Skeletal muscle cell (primary cell): ENCODE data around the gene PSMB11.

Source experiments
- DNase-seq: peaks from one replicate; pipeline ENCODE4 v3.0.0-alpha.2; 2010; ENCODE audit warnings: low read depth
- H3K4me3 ChIP-seq: 2 replicates; pipeline ENCODE4 v1.5.1; 2011; ENCODE audit warnings: low read depth, mild to moderate bottlenecking, control low read depth, low read length, moderate library complexity

Gene PSMB11

DNA sequence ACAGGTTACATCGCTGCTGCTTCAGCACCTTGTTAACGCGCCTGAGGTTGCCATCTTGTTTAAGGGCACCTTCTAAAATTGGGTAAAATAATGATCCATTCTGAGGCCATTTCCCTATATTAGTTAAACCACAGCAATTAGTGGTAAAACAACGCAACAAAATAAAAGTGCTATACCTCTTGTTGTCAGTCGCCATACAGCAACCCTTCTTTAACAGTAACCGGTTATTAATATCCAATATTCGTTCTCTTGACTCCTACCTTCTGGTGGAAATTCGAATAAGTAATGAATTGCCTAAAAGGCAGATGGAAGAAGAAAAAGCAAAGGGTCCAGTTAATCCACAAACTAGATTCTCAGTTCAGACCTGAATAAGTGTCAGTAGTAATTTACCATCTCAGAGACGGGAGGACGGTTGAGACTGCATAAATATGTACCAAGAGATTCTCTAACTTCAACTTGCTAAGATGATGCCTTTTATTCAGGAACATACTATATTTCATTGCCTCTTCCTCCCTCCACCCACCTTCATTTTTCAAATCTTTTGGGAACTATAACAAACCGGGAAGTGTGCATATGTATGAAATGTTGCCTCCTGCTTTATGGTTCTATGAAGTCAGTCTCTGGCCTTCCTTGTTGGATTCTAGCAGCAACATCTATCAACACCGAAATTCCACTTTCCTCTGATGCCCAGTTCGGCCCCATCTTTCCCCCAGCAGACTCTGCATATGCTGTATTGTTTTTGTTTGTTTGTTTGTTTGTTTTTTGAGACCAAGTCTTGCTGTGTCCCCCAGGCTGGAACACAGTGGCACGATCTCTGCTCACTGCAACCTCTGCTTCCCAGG, 6.5 kb upstream of the PSMB11 start:
- DNase-seq = no peak
- peak overlapping the region; percentile 92 for H3K4me3 ChIP-seq

DNA sequence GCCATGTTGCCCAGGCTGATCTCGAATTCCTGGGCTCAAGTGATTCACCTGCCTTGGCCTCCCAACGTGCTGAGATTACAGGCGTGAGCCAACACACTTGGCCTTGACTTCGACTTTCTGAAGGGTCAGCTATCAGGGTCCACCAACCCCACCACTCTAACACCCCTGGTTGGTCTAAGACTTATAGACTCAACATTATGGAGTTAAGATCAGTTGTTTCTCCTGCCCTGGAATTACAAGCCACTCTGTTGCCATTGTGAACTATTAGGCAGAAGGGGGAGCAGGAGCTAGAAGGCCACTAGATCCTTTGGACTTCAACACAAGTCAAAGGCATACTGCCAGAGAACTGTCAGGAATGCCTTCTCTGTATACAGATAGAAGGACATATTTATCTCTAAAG, 1.9 kb upstream of the PSMB11 start:
- no peak overlapping the region for H3K4me3 ChIP-seq
- DNase-seq = no peak

DNA sequence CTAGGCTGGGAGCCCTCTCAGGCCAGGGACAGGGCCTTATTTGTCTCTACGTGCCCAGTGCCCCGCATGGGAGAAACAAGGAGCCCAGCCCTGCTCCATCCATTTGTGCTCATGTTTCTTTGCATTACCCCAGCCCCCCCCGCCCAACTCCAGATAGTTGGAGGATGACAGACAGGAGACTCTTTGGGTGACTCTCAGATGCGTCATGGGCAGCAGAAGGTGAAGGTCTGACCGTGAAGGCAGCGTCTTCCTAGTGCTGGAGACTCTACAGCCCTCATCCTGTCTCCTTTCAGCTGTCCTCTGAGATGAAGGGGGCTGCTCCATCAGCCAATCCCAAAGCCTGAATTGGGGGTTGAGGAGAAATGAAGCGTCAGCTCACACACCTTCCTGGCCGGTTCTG, 283 bp upstream of the PSMB11 start:
- H3K4me3 ChIP-seq = no peak overlapping the region
- DNase-seq = no peak

DNA sequence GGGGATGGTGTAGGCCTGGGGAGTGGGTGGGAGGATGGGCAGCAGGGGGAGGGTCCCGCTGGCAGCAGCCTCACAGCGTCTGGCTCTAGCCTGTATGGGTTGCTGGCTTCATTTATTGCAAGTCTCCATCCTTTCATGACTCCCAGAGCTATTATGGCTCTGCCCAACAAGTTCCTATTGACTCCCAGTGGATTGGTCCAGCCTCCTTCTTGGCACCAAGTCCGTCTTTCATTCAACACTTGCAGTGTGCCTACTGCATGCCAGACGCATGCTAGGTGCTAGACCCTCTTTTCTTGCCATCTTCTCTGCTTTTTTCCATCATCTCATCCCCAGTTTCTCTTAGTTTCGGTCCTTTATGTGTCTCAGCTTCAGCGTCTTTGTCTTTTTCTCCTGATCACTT, 1.1 kb downstream of the PSMB11 start:
- DNase-seq = no peak
- no peak overlapping the region for H3K4me3 ChIP-seq

DNA sequence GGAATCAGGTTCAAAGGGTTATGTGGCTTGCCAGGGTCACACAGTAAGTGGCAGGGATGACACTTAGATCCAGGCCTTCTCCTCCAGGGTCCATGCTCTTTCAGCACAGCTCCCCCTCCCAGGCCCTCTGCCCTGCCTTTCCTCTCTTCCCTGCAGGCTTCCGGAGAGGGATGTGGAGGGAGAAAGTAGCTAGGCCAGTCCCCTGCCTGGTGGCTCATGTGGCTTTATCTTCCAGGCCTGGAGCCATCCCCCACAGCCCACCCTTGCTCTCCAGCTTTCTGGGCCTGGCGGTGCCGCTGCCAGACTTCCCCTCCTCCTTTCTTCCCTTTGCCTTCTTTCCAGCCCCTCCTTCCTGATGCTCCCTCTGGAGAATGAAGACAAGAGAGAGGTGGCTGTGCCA, 1.7 kb downstream of the PSMB11 start:
- H3K4me3 ChIP-seq = no peak overlapping the region

DNA sequence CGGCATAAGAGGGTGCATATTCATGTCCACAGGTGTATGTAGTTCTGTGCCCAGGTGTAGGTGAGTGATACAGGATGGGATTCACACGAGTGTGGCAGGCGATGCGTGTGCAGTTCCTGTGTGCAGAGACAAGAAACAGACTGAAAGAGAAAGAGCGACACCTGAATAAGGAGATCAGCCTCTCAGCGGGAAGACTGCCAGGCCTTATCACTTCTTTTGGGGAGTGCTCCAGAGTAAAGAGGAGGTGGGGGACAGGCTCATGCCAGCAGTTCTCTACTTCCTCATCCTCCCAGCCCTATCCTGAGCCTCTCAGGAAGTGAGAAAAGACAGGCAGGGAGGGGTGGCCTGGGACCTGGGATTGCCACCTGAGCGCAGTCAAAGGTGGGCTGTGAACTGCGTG, 2.8 kb downstream of the PSMB11 start:
- no peak for DNase-seq
- H3K4me3 ChIP-seq = no peak overlapping the region

More for the DNA sequence above, 1.7 kb downstream of the PSMB11 start:
- DNase-seq = no peak

DNA sequence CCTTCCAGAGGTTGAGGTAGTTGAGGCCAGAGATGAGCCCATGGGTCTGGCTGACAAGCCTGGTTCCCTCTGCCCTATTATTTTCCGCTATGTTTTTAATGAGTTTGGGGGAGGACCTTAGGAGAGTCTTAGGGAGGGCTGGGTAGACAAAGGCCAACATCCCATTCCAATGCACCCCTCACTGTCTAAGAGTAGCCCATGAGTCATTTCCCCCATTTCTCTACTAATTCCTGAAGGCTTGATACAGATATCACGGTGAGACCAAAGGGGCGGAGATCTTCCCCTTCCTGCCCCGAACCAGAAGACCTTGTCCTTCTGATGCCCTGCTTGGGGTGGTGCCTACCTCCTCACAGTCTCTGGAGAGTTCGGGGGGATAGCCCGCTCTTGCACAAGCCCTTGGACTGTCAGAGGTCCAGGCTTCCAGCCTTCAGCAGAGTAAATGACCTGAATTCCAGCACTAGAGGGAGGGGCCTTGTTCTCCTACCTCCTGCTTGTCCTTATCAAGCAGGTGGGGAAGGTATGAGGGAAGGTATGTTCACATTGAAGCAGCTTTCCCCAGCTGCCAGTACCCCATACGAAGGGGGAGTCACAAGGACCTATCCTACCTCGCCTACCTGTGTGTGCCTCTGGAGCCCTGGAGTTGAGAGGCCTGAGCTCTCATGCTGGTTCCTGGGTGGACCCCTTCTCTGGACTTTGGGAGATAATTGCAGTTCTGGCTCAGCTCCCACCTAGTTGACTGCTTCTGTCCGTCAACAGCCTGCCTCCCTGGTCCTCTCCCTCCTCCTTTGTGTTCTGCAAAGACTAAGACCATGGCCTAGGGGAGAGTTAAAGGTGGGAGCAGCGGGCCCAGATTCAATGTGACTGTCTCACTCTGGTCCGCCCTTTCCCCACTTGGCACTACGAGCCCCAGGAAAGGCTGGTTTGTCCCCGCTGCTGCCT, 3.7 kb downstream of the PSMB11 start:
- no peak overlapping the region for H3K4me3 ChIP-seq
- DNase-seq = no peak

DNA sequence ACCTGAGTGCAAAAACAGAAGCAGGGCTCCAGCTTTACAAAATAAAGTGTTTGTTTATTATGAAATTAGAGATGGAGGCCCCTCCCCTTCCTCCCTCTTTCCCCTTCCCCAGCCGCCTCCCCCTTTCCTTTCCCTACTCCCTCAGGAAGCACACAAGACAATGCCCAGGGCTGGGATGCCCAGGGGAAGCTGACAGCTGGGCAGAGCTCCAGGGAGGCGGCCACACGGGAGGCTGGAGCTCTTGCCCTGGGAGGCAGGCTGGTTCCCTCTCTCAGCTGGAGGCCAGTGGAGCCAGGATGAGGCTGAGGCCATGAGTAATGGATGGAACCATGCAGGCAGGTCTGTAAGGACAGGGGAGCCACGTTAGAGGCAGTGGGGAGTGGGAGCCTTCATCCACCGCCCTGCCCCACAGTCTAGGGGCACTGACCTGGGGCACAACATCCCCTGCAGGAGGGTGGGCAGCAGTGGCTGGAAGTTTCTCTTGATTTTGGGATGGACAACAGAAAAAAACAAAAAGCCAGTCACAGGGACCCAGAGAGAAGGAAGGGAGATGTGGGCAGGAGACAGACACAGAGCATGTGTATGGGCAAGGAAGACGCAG, 5.1 kb downstream of the PSMB11 start:
- no peak overlapping the region for H3K4me3 ChIP-seq
- no peak for DNase-seq

DNA sequence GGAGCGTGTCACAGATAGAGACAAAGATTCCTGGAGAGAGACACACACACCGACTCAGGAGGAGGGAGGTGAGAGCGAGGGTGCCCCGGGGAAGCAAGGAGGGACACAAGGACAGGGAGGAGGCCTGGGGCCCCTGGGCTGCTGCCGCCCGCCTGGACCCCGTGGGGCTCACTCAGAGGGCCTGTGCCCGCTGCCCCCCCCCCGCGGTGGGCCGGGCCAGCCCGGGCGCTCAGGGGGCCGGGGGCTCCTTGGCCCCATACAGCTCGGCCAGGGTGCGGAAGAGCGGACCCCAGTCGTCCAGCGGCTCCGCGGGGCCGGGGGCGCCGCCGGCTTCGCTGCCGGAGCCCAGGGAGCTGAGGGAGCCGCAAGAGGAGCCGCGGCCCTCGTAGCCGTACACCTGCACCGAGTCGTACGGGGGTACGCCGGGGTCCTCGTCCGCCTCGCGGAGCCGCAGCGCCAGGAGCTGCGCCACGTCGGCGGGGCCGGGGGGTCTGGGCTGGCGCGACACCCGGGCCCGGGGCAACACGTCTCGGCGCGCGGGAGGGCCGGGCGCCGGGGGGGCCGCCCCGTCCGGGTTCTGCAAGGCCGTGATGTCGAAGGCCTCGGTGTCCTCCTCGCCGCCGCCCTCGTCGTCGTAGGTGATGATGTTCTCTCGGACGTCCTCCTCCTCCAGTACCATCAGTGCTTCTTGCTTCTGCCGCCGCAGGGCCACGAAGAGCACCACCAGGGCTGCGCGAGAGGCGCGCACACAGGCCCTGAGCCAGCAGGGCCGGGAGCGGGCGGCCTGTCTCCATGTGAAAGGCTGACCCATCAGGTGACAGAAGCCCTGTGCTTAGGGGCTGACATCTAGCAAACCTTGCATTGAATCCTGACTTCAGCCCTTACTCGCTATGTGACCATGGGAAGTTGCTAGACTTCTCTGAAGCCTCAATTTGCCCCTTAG, 6.0 kb downstream of the PSMB11 start:
- no peak for DNase-seq
- no peak overlapping the region for H3K4me3 ChIP-seq

DNA sequence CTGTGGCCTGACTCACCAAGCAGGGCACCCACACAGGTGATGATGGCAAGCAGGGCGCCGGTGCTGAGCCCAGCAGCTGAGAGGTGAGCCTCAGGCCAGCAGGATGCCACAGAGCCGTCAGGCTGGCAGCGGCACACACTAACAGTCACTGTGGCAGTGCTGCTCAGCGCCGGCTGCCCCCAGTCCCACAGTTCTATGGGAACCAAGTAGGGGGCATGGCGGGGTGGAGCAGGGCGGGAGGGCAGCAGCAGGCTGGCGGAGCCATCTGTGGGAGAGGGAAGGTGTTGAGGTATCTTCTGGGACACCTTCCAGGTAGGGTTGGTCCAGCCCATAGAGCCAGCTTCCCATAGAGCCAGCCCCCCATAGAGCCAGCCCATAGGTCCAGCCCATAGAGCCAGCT, 7.0 kb downstream of the PSMB11 start:
- DNase-seq = no peak
- H3K4me3 ChIP-seq = no peak overlapping the region

DNA sequence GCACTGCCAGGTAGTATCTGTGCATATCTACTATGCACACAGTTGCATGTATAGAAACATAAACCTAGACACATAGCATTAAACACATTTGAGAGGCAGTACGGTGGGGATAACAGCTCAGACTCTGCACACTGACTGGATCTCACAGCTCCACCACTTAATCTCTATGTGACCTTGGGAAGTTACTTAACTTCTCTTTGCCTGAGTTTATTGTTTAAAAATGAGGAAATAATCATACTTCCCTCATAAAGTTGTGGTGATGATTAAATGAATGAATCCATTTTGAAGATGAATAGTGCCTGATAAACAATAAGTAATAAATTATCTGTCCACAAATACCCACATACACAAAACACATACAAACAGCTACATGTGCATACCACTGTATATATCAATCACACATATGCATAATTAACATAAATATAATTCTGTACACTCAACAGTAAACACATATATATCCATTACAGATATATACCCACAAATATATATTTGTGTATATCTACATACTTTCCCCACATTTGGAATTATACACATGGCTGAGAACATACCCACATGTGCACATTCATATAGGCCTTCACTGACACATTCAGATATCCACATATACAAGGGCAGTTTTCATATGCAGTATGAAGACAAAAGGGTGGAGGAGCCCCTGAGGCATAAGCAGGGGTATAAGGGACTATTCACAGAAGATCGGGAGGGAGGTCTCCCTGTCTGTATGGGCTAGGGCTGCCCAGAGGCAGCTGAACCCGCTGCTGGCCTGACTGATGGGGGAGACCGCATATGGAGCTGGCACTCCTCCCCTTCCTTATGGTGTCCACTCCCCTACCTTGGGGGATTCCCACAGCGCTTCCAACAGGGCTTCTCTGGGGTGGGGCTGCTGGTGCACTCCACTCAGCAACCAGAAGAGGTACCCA, 9.4 kb downstream of the PSMB11 start:
- H3K4me3 ChIP-seq = no peak overlapping the region
- DNase-seq = no peak

DNA sequence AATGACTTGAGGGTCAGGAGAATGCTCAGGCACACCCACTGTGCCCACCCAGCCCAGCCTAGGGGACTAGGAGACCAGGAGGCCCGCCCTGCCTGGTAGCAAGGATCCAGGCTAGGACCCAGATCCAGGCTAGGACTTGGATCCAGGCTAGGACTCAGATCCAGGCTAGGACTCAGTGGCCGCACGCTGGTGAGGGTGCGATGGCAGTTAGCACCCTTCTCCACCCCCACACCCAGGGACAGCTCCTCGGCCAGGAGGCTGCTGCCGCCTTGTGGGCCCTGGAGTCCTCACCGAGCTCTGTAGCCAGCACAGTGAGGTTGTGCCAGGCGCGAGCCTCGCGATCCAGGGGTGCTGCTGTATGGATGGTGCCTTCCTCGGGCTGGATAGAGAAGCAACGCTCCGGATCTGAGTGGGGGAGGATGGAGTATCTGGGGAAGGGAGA, 10.2 kb downstream of the PSMB11 start:
- DNase-seq = no peak

DNA sequence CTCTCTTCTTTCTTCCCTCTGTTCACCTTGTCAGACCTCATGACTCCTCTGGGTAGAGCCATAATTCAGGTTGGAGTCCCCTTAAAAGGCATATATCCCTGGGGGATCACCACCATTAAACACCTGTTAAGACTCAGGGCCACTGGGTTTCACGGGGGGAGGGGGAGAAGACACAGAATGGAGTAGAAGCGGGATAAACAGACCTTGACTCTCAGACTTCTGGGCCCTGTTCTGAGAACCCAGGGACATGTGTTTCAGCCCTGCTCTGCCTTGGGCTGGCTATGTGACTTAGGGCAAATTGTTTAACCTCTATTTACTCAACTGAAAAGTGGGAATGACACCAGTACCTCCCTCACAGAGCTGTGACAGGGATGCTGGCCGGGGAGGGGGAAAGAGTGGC, 10.7 kb downstream of the PSMB11 start:
- H3K4me3 ChIP-seq = no peak overlapping the region
- no peak for DNase-seq

More for the DNA sequence above, 10.2 kb downstream of the PSMB11 start:
- H3K4me3 ChIP-seq = no peak overlapping the region

DNA sequence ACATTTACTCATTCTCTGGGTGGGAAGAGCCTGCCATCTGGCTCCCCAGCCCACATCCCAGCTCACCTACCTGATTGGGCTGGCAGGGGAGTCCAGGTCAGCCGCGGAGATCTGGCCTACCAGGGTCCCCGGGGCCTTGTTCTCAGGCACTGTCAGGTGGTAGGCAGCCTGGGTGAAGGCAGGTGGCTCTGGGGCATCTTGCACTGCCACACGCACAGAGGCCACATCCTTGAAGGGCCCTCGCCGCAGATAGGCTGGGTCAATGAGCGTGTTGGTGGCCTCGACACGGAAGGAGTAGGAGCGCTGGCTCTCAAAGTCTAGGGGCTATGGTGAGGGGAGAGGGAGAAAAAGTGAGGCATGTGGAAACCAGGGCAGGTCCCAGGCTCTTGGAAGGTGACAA, 11.4 kb downstream of the PSMB11 start:
- DNase-seq = no peak
- no peak overlapping the region for H3K4me3 ChIP-seq

DNA sequence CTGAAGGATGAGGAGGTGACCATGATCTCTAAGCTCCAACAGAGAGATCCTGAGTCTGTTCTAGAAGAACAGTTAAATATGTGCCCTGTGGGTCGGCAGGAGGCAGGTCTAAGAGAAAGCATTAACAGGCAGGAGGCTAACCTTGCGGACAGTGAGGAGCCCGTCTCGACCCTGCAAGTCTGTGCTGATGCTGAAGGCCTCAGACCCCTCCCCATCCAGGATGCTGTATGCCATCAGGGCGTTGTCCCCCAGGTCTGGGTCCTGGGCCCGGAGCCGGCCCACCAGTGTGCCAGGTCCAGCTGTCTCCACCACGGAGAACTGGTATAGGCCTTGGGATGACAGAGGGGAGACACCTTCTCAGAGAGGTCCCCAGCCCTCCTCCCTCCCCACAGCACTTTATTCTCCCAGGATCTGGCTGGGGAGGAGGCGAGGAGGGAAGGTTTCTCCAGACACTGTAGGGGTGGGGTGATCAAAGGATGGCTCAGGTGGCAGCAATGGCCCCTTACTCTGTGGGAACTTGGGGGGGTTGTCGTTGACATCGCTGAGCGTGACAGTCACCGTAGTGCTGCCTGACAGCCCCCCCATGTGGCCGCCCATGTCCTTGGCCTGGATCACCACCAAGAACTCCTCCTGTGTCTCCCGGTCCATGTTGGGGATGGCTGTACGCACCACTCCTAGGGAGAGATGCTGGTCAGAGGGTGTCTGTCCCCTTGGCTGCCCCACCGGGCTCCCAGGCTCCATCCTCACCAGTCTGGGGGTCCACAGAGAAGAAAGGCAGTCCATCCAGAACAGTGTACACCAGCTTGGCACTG, 12.2 kb downstream of the PSMB11 start:
- H3K4me3 ChIP-seq = no peak overlapping the region
- DNase-seq = no peak

DNA sequence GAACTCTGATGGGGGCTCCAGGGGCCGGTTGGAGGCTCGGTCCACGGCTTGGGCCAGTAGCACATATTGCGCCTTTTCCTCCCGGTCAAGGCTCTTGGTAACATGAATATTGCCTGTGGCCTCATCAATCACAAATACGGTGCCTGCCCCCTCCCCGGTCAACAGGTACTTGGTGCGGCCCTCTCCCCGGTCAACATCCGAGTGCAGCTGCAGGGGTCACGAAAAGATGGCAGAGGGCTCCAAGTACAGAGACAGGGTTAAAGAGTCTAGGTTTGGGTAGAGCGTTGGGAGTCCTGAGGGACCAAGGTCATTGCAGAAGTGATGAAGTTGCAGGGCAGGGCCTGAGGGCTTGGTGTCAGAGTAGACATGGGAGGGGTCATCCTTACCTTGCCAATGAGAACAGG, 13.1 kb downstream of the PSMB11 start:
- no peak overlapping the region for H3K4me3 ChIP-seq

DNA sequence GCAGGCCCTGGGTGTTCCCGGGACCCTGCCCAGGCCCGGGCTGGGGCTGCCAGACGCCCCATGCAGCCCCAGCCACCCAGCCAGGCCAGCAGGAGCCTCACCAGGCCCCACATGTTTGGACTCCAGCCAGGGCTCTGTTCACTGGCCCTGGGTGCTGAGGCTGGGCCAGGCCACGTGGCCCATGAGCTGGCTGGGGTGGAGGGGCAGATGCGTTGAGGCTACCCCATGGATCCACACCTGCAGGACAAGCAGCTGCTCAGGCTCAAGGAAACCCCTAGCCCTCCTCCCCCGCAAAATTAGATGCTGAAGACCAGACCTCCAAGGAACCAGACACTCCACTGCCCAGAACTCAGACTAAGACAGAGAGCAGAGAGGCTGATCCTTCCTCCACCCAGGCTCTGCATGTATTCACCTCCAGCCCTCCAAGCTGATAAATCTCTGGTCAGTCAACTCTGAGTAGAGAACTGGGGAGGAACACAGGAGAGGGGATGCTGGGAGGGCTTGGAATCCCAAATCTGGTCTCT, 13.7 kb downstream of the PSMB11 start:
- H3K4me3 ChIP-seq = no peak overlapping the region
- DNase-seq = no peak

More for the DNA sequence above, 13.1 kb downstream of the PSMB11 start:
- no peak for DNase-seq
